ENCODE data around the gene ME3. TPM values are rescaled to one million over a fixed set of nuclear protein-coding genes. Genes with fewer than 3 reads are reported as not detected.
"Not testable (repeated sequence)": the region's sequence is repeated elsewhere in the genome, so short reads cannot be mapped to it uniquely, and the experiment has no call there.

Gene ME3
- total RNA-seq, 1 experiment from 2014 or later, result 35.3 TPM

- in situ Hi-C loops (cut with HindIII; ENCODE audit: low pct_unique_long_range_greater_than_20kb, low sequenced_read_pairs), result no loop called here
- peaks cover 18% of the 10 kb centered on the region; the same call in 1 of the 2 replicates for H3K9me3 ChIP-seq (ENCODE audit: control insufficient read depth, insufficient read depth, low read depth, low read length)
- ChIA-PET POLR2A (no interaction called here), CTCF (no interaction called here)
- no peaks in the 10 kb centered on the region for H3K4me1 ChIP-seq (ENCODE audit: control insufficient read depth, insufficient read depth, low read length)
- H3K27ac ChIP-seq (ENCODE audit: low read length), result peak overlapping the region; percentile 54; the same call in 1 of the 2 replicates
- no peaks in the 10 kb centered on the region for H3K27me3 ChIP-seq (ENCODE audit: control insufficient read depth, insufficient read depth, low read length)
- H3K4me3 ChIP-seq (ENCODE audit: low read depth in 2 of 2, low read length in 2 of 2), result no peak overlapping the region
- no peak for ATAC-seq
- TF ChIP-seq, protein P1, sequence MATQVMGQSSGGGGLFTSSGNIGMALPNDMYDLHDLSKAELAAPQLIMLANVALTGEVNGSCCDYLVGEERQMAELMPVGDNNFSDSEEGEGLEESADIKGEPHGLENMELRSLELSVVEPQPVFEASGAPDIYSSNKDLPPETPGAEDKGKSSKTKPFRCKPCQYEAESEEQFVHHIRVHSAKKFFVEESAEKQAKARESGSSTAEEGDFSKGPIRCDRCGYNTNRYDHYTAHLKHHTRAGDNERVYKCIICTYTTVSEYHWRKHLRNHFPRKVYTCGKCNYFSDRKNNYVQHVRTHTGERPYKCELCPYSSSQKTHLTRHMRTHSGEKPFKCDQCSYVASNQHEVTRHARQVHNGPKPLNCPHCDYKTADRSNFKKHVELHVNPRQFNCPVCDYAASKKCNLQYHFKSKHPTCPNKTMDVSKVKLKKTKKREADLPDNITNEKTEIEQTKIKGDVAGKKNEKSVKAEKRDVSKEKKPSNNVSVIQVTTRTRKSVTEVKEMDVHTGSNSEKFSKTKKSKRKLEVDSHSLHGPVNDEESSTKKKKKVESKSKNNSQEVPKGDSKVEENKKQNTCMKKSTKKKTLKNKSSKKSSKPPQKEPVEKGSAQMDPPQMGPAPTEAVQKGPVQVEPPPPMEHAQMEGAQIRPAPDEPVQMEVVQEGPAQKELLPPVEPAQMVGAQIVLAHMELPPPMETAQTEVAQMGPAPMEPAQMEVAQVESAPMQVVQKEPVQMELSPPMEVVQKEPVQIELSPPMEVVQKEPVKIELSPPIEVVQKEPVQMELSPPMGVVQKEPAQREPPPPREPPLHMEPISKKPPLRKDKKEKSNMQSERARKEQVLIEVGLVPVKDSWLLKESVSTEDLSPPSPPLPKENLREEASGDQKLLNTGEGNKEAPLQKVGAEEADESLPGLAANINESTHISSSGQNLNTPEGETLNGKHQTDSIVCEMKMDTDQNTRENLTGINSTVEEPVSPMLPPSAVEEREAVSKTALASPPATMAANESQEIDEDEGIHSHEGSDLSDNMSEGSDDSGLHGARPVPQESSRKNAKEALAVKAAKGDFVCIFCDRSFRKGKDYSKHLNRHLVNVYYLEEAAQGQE (IDR thresholded peaks at IDR 0.05; ENCODE audit: insufficient read depth in 1 of 2, low read depth in 2 of 2, low read length in 1 of 2), result no peak
- no peak for TF ChIP-seq TCF7L2 (IDR thresholded peaks at IDR 0.05; ENCODE audit: low read depth, low read length)
- no peak for TF ChIP-seq SIN3A (IDR thresholded peaks at IDR 0.05; ENCODE audit: borderline replicate concordance, insufficient read depth, low read depth, low read length)
- TF ChIP-seq POLR2AphosphoS5 (IDR thresholded peaks at IDR 0.05; ENCODE audit: low read depth, low read length), result no peak
- no peaks in the 10 kb centered on the region for H3K36me3 ChIP-seq (ENCODE audit: control insufficient read depth, insufficient read depth, low read length)
- BruUV-seq (replicated peaks), result no TSS peak
- intact Hi-C loops (cut with micrococcal nuclease; ENCODE audit: unreplicated experiment), result no loop called here
- DNase-seq (ENCODE audit: low read depth, low spot score), result no peak
Measured at GRCh38 chr11:86620891-86621521, 51.4 kb downstream of the ME3 start.

GRCh38 chr11:86619428-86619827 lies 53.0 kb downstream of the ME3 start:
- BruUV-seq (replicated peaks); DNase-seq (ENCODE audit: low read depth, low spot score); H3K36me3 ChIP-seq (ENCODE audit: control insufficient read depth, insufficient read depth, low read length); ATAC-seq; in situ Hi-C loops (cut with HindIII; ENCODE audit: low pct_unique_long_range_greater_than_20kb, low sequenced_read_pairs); H3K27ac ChIP-seq (ENCODE audit: low read length); H3K4me1 ChIP-seq (ENCODE audit: control insufficient read depth, insufficient read depth, low read length); POLR2A ChIA-PET; H3K27me3 ChIP-seq (ENCODE audit: control insufficient read depth, insufficient read depth, low read length); H3K4me3 ChIP-seq (ENCODE audit: low read depth in 2 of 2, low read length in 2 of 2): not testable (repeated sequence)
- CTCF ChIA-PET, result interaction anchor here (0.7 kb wide), 1 partner anchor 11 kb away, joined by 3 read pairs; no protein-coding TSS in a partner anchor
- H3K9me3 ChIP-seq (ENCODE audit: control insufficient read depth, insufficient read depth, low read depth, low read length), result peaks cover 34% of the 10 kb centered on the region; the same call in 1 of the 2 replicates
- intact Hi-C loops (cut with micrococcal nuclease; ENCODE audit: unreplicated experiment), result loop anchor here (10.0 kb wide), 1 partner anchor 255 kb away; no protein-coding TSS in a partner anchor

GRCh38 chr11:86617502-86617901 lies 54.9 kb downstream of the ME3 start:
- no TSS peak for BruUV-seq (replicated peaks)
- ChIA-PET POLR2A (no interaction called here), CTCF (no interaction called here)
- TF ChIP-seq TCF7L2 (IDR thresholded peaks at IDR 0.05; ENCODE audit: low read depth, low read length) (no peak), SIN3A (IDR thresholded peaks at IDR 0.05; ENCODE audit: borderline replicate concordance, insufficient read depth, low read depth, low read length) (no peak), POLR2AphosphoS5 (IDR thresholded peaks at IDR 0.05; ENCODE audit: low read depth, low read length) (no peak)
- TF ChIP-seq, protein P2, sequence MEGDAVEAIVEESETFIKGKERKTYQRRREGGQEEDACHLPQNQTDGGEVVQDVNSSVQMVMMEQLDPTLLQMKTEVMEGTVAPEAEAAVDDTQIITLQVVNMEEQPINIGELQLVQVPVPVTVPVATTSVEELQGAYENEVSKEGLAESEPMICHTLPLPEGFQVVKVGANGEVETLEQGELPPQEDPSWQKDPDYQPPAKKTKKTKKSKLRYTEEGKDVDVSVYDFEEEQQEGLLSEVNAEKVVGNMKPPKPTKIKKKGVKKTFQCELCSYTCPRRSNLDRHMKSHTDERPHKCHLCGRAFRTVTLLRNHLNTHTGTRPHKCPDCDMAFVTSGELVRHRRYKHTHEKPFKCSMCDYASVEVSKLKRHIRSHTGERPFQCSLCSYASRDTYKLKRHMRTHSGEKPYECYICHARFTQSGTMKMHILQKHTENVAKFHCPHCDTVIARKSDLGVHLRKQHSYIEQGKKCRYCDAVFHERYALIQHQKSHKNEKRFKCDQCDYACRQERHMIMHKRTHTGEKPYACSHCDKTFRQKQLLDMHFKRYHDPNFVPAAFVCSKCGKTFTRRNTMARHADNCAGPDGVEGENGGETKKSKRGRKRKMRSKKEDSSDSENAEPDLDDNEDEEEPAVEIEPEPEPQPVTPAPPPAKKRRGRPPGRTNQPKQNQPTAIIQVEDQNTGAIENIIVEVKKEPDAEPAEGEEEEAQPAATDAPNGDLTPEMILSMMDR (IDR thresholded peaks at IDR 0.05), result no peak
- TF ChIP-seq, protein P1 (IDR thresholded peaks at IDR 0.05; ENCODE audit: insufficient read depth in 1 of 2, low read depth in 2 of 2, low read length in 1 of 2), result no peak
- no peaks in the 10 kb centered on the region for H3K36me3 ChIP-seq (ENCODE audit: control insufficient read depth, insufficient read depth, low read length)
- no peak overlapping the region for H3K27ac ChIP-seq (ENCODE audit: low read length)
- peaks cover 41% of the 10 kb centered on the region; the same call in 1 of the 2 replicates for H3K9me3 ChIP-seq (ENCODE audit: control insufficient read depth, insufficient read depth, low read depth, low read length)
- H3K4me1 ChIP-seq (ENCODE audit: control insufficient read depth, insufficient read depth, low read length), result no peaks in the 10 kb centered on the region
- H3K4me3 ChIP-seq (ENCODE audit: low read depth in 2 of 2, low read length in 2 of 2), result no peak overlapping the region
- H3K27me3 ChIP-seq (ENCODE audit: control insufficient read depth, insufficient read depth, low read length), result no peaks in the 10 kb centered on the region
- intact Hi-C loops (cut with micrococcal nuclease; ENCODE audit: unreplicated experiment) (loop anchor here (10.0 kb wide), 1 partner anchor 253 kb away; no protein-coding TSS in a partner anchor), in situ Hi-C loops (cut with HindIII; ENCODE audit: low pct_unique_long_range_greater_than_20kb, low sequenced_read_pairs) (no loop called here)
- DNase-seq (ENCODE audit: low read depth, low spot score), result no peak
- ATAC-seq, result no peak
